ENCODE measurements around the gene PLA2G5. TPM values are rescaled to one million over a fixed set of nuclear protein-coding genes. Genes with fewer than 3 reads are reported as not detected.

Gene PLA2G5
- total RNA-seq, 1 experiment from 2014 or later = not detected

DNA sequence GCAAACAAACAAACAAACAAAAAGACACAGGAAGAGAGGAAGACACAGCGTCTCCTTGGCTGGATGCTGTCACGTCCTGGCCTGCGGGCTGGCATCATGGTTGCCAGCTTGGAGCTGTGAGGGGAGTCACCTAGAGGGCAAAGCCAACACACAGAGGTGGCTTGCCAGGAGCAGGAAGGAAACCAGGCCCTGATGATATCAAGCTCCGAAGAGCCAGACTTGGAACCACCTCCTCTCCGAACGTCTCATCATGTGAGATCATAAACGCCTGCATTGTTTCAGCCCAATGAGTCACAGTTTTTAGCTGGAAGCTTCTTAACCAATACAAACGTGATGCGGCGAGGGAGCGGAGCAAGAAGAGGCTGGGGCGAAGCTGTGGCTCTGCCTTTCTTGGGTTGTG, 40.7 kb downstream of the PLA2G5 start:
- Histone ChIP-seq H3K79me2 (ENCODE audit: low read length) (no peaks in the 10 kb centered on the region), H3K27ac (ENCODE audit: low read length) (no peak overlapping the region), H3K27me3 (ENCODE audit: low read length) (no peaks in the 10 kb centered on the region), H3K9me2 (replicated peaks; ENCODE audit: low read length) (no peaks in the 10 kb centered on the region), H3K36me3 (ENCODE audit: low read depth, low read length) (no peaks in the 10 kb centered on the region), H2AFZ (ENCODE audit: low read length) (peak overlapping the region; percentile 39), H4K20me1 (ENCODE audit: low read length) (no peaks in the 10 kb centered on the region), H3K9ac (ENCODE audit: low read length) (no peak overlapping the region), H3K4me1 (ENCODE audit: insufficient read depth, low read length) (peaks cover 11% of the 10 kb centered on the region), H3K4me2 (ENCODE audit: low read length) (no peak overlapping the region), H3K9me3 (ENCODE audit: low read length) (no peaks in the 10 kb centered on the region), H3K4me3 (ENCODE audit: low read length) (no peak overlapping the region), H3F3A (ENCODE audit: low read length, unreplicated experiment) (no peaks in the 10 kb centered on the region)
- ATAC-seq = peak; percentile 75
- POLR2A ChIA-PET (ENCODE audit: unreplicated experiment) = no interaction called here
- CTCF ChIA-PET = interaction anchor here (0.6 to 0.8 kb wide), 3 partner anchors 41 to 387 kb away, joined by 3 read pairs; no protein-coding TSS in a partner anchor
- BruUV-seq (replicated peaks) = no TSS peak
- intact Hi-C loops (cut with micrococcal nuclease) = no loop called here
- no peak for TF ChIP-seq EZH2 (IDR thresholded peaks at IDR 0.05; ENCODE audit: low read length, unreplicated experiment)
- TF ChIP-seq, protein P1, sequence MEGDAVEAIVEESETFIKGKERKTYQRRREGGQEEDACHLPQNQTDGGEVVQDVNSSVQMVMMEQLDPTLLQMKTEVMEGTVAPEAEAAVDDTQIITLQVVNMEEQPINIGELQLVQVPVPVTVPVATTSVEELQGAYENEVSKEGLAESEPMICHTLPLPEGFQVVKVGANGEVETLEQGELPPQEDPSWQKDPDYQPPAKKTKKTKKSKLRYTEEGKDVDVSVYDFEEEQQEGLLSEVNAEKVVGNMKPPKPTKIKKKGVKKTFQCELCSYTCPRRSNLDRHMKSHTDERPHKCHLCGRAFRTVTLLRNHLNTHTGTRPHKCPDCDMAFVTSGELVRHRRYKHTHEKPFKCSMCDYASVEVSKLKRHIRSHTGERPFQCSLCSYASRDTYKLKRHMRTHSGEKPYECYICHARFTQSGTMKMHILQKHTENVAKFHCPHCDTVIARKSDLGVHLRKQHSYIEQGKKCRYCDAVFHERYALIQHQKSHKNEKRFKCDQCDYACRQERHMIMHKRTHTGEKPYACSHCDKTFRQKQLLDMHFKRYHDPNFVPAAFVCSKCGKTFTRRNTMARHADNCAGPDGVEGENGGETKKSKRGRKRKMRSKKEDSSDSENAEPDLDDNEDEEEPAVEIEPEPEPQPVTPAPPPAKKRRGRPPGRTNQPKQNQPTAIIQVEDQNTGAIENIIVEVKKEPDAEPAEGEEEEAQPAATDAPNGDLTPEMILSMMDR (conservative IDR thresholded peaks at IDR 0.05; ENCODE audit: low read depth, low read length) = no peak
- no peak for TF ChIP-seq EZH2phosphoT487 (IDR thresholded peaks at IDR 0.05; ENCODE audit: borderline replicate concordance, low read length)
- DNase-seq = peak; percentile 62

DNA sequence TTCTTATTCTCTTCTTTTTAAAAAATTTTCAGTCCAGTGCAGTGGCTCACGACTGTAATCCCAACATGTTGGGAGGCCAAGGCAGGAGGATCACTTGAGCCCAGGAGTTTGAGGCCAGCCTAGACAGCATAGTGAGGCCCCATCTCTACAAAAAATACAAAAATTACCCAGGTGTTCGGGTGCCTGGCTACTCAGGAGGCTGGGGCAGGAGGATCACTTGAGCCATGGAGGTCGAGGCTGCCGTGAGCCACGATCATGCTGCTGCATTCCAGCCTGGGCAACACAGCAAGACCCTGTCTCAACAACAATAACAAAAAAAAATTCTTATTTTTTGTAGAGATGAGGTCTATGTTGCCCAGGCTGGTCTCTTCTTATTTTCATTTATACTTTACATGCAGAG, 41.5 kb downstream of the PLA2G5 start:
- Histone ChIP-seq H3K27me3 (ENCODE audit: low read length) (no peaks in the 10 kb centered on the region), H3K36me3 (ENCODE audit: low read depth, low read length) (no peaks in the 10 kb centered on the region), H3K27ac (ENCODE audit: low read length) (no peak overlapping the region), H3K4me3 (ENCODE audit: low read length) (no peak overlapping the region), H3K9ac (ENCODE audit: low read length) (no peak overlapping the region), H2AFZ (ENCODE audit: low read length) (no peak overlapping the region), H3K4me2 (ENCODE audit: low read length) (no peak overlapping the region), H3F3A (ENCODE audit: low read length, unreplicated experiment) (no peaks in the 10 kb centered on the region), H3K9me2 (replicated peaks; ENCODE audit: low read length) (no peaks in the 10 kb centered on the region), H3K4me1 (ENCODE audit: insufficient read depth, low read length) (peaks cover 4% of the 10 kb centered on the region; the same call in 1 of the 2 replicates), H3K9me3 (ENCODE audit: low read length) (no peaks in the 10 kb centered on the region), H3K79me2 (ENCODE audit: low read length) (no peaks in the 10 kb centered on the region), H4K20me1 (ENCODE audit: low read length) (no peaks in the 10 kb centered on the region)
- intact Hi-C loops (cut with micrococcal nuclease) = no loop called here
- ChIA-PET POLR2A (ENCODE audit: unreplicated experiment) (no interaction called here), CTCF (interaction anchor here (0.6 kb wide), 1 partner anchor 218 kb away, joined by 3 read pairs; no protein-coding TSS in a partner anchor)
- BruUV-seq (replicated peaks) = no TSS peak
- no peak for DNase-seq
- ATAC-seq = no peak
- TF ChIP-seq, protein P1 (conservative IDR thresholded peaks at IDR 0.05; ENCODE audit: low read depth, low read length) = no peak
- TF ChIP-seq EZH2 (IDR thresholded peaks at IDR 0.05; ENCODE audit: low read length, unreplicated experiment) (no peak), EZH2phosphoT487 (IDR thresholded peaks at IDR 0.05; ENCODE audit: borderline replicate concordance, low read length) (no peak)

GRCh38 chr1:20112279-20113000, 42.4 kb downstream of the PLA2G5 start:
- H4K20me1 ChIP-seq (ENCODE audit: low read length) = no peaks in the 10 kb centered on the region
- H3K36me3 ChIP-seq (ENCODE audit: low read depth, low read length) = no peaks in the 10 kb centered on the region
- H3K79me2 ChIP-seq (ENCODE audit: low read length) = no peaks in the 10 kb centered on the region
- no TSS peak for BruUV-seq (replicated peaks)
- no peaks in the 10 kb centered on the region for H3K27me3 ChIP-seq (ENCODE audit: low read length)
- no peaks in the 10 kb centered on the region for H3F3A ChIP-seq (ENCODE audit: low read length, unreplicated experiment)
- ATAC-seq = no peak
- intact Hi-C loops (cut with micrococcal nuclease) = no loop called here
- H3K4me3 ChIP-seq (ENCODE audit: low read length) = no peak overlapping the region
- no peak for DNase-seq
- H3K4me2 ChIP-seq (ENCODE audit: low read length) = no peak overlapping the region
- no peak overlapping the region for H2AFZ ChIP-seq (ENCODE audit: low read length)
- peaks cover 3% of the 10 kb centered on the region; the same call in 1 of the 2 replicates for H3K4me1 ChIP-seq (ENCODE audit: insufficient read depth, low read length)
- TF ChIP-seq EZH2 (IDR thresholded peaks at IDR 0.05; ENCODE audit: low read length, unreplicated experiment) = no peak
- no peak for TF ChIP-seq EZH2phosphoT487 (IDR thresholded peaks at IDR 0.05; ENCODE audit: borderline replicate concordance, low read length)
- TF ChIP-seq, protein P1 (conservative IDR thresholded peaks at IDR 0.05; ENCODE audit: low read depth, low read length) = no peak
- CTCF ChIA-PET = no interaction called here
- H3K9me3 ChIP-seq (ENCODE audit: low read length) = no peaks in the 10 kb centered on the region
- no peak overlapping the region for H3K27ac ChIP-seq (ENCODE audit: low read length)
- no peak overlapping the region for H3K9ac ChIP-seq (ENCODE audit: low read length)
- POLR2A ChIA-PET (ENCODE audit: unreplicated experiment) = no interaction called here
- H3K9me2 ChIP-seq (replicated peaks; ENCODE audit: low read length) = no peaks in the 10 kb centered on the region
